Kidney epithelial cell (primary cell): ENCODE measurements around the gene LRRC70. TPM values are rescaled to one million over a fixed set of nuclear protein-coding genes. Genes with fewer than 3 reads are reported as not detected.

Experiments used
- DNase-seq: peaks from one replicate; pipeline ENCODE4 v3.0.0-alpha.2; 2010; ENCODE audit warnings: low read depth
- H3K27me3 ChIP-seq: 2 replicates; pipeline ENCODE4 v1.6.0; 2011; ENCODE audit warnings: low read length; ENCODE audit not compliant: control insufficient read depth, insufficient read depth
- H3K36me3 ChIP-seq: 2 replicates; pipeline ENCODE4 v1.5.1; 2011; ENCODE audit warnings: low read length; ENCODE audit not compliant: control insufficient read depth, insufficient read depth
- H3K4me3 ChIP-seq: 2 replicates; pipeline ENCODE4 v1.5.1; 2011; ENCODE audit warnings: low read depth, mild to moderate bottlenecking, control low read depth, low read length
- CTCF ChIP-seq: IDR thresholded peaks from 2 replicates; pipeline ENCODE4 v1.5.1; 2011; ENCODE audit warnings: mild to moderate bottlenecking, moderate library complexity, low read length, control low read depth, inconsistent platforms; ENCODE audit not compliant: insufficient read depth, poor library complexity, severe bottlenecking
- total RNA-seq: library from RNA; depleted of rRNA; stranded (reverse); fragments of >200 nt; gene quantifications from 2 replicates; pipeline ENCODE4 v1.2.3, GENCODE V29; 2015

Gene LRRC70
- total RNA-seq, 1 donor from 2014 or later: 0.25 TPM

GRCh38 chr5:62575489-62575888, 3.1 kb upstream of the LRRC70 start:
- no peak for DNase-seq
- no peak overlapping the region for H3K4me3 ChIP-seq
- H3K36me3 ChIP-seq: no peaks in the 10 kb centered on the region
- TF ChIP-seq CTCF: no peak
- no peaks in the 10 kb centered on the region for H3K27me3 ChIP-seq

DNA sequence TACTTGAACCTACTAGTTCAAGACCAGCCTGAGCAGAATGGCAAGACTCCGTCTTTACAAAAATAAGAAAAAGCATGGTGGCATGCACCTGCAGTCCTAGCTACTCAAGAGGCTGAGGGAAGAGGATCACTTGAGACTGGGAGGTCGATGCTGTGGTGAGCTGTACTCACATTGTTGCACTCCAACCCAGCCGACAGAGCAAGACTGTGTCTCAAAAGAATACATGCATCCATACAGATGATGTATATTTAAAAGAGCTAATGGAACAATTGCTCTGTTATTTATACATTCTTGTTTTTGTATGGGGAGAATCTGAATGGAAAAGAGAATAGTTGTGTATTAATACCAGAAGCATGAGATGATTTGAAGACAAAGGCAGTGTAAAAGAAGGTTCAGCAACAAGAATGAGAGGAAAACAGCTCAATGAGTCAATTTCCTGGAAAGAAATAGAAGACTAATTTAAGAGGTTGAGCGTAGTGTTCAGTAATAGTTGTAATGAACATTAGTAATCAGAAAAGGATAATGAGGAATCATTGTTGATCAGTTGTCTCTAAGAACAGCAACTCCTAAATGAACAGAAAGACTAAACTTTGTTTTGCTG, 1.9 kb upstream of the LRRC70 start:
- no peaks in the 10 kb centered on the region for H3K27me3 ChIP-seq
- no peak for TF ChIP-seq CTCF
- no peaks in the 10 kb centered on the region for H3K36me3 ChIP-seq
- H3K4me3 ChIP-seq: no peak overlapping the region
- no peak for DNase-seq

DNA sequence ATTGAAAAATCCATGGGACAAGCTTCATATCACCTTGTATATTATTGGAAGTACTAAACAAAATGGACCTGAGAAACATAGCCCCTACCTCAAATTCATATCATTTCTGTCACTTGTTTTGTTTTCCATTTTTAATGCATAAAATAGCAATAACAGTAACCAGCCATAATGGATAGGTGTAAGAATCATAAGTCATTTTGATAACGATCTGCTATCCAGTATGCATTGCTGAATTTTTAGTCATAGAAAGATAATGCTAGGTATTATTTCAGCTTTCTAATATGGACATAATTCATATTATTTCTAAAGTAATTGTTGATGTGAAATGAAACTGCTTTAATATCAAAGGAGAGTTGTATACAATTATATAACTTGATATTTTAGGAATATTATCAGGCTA, 1.1 kb upstream of the LRRC70 start:
- Histone ChIP-seq H3K4me3 (no peak overlapping the region), H3K36me3 (no peaks in the 10 kb centered on the region), H3K27me3 (no peaks in the 10 kb centered on the region)
- no peak for TF ChIP-seq CTCF
- no peak for DNase-seq

GRCh38 chr5:62579761-62580160, 1.1 kb downstream of the LRRC70 start:
- Histone ChIP-seq H3K4me3 (no peak overlapping the region), H3K27me3 (no peaks in the 10 kb centered on the region), H3K36me3 (no peaks in the 10 kb centered on the region)
- no peak for DNase-seq
- TF ChIP-seq CTCF: no peak

DNA sequence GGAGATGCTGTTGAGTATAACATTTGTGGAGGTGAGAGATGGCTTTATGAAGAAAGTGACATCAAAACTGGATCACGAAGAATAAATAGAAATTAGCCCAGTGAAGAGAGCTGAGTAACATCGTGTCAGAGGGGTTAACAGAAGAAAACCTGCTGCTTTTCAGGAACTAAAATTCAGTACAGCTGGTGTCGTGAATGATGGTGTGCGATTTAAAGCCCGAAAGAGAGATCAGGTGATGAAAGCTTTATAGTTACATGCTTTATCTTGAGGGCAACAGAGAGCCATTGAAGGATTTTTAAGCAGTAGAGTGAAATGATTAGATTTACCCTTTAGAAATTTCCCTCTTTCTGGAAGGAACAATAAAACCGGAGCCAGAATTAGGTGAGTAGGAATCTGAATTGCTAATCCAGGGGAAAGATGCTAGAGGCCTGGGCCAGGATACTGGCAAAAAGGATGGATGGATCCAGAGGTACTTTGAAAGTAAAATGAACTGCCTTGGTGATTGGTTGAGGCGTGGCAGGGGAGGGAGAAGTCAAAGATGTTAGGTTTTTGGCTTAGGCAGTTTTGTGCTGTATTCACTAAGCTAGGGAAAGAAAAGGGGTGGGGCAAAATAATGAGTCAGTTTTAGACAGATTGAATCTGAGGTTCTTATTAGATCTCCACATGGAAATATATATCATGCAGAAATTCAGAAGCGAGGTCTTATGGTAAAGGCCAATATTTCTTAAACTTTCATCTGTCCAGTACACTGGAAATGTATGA, 3.4 kb downstream of the LRRC70 start:
- no peak for DNase-seq
- TF ChIP-seq CTCF: no peak
- H3K27me3 ChIP-seq: no peaks in the 10 kb centered on the region
- H3K4me3 ChIP-seq: no peak overlapping the region
- H3K36me3 ChIP-seq: no peaks in the 10 kb centered on the region
